HG03575 (cell line): ENCODE results near the gene PXMP2.

Experiments used
- ATAC-seq: cut with Tn5 transposase; IDR thresholded peaks from one replicate; pipeline ENCODE4 v1.9.1; 2021; ENCODE audit not compliant: unreplicated experiment, insufficient number of reproducible peaks, low FRiP score; ENCODE audit errors: extremely low read depth

Gene PXMP2

DNA sequence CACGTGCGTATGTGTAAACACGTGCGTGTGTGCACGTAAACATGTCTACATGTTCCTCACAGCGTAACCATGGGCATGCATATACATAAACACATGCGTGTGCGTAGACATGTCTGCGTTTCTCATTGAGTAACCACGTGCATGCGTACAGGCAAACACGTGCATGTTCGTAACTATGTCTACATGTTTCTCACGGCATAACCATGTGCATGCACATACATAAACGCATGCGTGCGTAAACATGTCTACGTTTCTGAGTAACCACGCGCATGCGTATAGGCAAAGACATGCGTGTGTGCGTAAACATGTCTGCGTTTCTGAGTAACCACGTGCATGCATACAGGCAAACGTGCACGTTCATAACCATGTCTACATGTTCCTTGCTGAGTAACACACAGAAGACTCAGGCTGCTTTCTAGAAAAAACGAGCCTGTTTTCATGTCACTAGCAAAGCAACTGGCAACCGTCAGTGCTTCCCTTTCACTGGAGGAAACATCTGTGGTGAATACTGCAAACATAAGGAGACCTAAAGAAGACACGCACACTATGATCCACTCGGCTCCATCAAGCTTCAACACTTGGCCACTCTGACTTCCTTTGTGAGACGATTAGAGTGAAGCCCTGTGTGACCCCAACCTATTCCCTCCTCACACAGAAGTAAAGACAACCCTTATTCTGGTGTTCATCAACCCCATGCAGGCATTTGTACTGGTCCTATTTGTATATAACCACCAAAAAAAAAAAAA is 29.1 kb upstream of the PXMP2 start:
- no peak for ATAC-seq

DNA sequence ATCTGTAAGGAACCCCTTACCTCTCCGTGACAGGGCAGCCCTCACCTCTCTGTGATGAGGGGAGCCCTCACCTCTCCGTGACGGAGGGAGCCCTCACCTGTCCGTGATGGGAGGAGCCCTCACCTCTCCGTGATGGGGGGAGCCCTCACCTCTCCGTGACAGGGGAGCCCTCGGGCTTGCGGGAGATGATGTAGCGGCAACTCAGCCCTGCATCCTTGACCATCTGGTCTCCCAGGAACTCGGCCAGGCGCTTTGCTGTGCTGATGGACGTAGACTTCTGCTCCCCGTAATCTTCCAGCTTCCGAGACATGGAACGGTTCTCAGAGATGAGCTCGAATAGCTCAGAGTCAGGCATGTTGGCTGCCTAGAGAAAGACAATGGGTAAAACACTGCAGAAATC is 28.2 kb upstream of the PXMP2 start:
- no peak for ATAC-seq

DNA sequence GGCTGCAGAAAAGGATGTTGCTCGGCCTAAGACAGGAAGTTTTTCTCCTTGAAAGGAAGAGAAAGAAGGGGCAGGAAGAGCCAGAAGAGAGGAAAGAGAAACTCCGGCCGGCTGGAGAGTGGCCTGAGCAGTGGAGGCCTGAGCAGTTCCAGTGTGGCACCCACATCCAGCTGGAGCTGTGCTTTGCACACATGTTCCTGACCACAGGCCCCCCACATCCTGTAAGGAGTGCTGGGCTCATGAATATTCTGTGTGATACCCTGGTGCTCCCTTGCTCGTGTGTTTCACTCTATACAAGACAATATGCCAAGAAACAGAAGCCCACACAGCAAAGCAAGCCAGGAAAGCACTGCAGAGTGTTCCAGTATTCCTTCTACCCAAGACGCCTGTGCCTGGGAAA is 27.3 kb upstream of the PXMP2 start:
- ATAC-seq, result no peak

DNA sequence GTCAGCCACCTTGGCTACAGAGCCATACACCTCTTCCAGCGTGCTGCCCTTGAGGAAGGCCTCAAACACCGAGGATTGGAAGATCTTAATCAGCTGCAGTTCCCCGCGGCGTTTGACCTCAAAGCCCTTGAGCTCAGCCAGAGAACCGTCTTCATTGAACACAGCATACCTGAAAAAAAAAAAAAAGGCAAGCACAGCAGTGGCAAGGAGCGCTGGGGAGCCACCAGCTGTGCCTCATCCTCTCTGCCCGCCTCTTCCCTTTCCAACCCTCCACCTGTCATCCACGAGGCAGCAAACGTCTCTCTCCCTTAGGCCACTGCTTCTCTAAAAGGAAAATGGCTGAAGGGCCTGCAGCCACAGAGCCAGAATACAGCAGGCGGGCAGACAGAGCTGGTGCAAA is 26.4 kb upstream of the PXMP2 start:
- ATAC-seq, result no peak

DNA sequence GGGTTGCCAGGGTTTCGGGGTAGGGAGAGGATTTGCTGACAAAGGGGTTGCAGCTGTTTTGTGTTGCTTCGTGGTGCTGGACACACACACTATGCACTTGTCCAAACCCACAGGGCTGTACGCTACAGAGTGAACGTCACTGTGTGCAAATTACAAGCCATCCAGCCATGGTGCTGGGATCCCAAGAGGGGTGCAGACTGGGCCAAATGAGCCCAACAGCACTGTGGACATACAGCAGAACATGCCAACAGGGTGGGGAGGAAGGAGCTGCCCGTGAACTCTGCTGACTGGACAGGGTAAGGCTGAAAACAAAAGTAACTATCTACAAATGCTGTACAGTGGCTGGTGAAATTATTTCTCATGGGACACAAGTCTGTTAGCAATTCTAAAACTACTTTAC is 25.4 kb upstream of the PXMP2 start:
- ATAC-seq, result no peak

DNA sequence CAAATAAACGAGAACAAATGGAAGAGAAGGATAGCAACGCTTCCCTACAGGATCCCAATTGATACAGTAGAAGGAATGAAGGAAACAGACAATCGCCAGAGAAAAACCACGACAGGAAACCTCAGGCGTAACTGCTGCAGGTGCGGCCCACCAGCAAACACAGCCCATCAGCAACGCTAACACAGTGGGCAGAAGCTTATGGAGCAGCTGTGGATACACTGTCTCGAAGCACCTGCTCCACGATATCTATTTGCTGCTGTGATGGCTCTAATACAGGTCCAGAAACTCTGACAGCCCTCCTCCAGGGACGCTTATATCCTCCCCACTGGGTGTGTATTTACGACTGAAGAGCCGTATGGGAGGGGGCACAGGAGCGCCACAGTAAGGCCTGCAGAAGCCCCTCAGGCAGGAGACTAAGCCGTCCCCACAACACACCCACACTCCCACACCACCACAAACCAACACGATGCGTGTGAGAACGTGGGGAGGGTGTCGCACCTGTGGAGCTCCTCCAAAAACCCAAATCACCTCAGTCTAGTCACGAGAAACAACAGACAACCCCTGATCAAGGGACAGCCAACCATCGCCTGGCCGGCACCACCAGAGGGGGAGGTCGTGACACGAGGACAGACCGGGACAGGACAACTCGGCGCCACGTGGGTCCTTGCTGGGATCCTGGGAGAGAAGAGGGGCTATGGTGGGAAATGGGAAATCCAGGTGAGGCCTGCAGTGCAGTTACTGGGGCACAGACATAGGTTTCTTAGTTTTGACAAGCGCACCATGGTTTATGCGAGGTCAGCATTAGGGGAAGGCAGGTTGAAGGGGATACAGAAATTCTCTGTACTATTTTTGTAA is 24.3 kb upstream of the PXMP2 start:
- ATAC-seq, result no peak

DNA sequence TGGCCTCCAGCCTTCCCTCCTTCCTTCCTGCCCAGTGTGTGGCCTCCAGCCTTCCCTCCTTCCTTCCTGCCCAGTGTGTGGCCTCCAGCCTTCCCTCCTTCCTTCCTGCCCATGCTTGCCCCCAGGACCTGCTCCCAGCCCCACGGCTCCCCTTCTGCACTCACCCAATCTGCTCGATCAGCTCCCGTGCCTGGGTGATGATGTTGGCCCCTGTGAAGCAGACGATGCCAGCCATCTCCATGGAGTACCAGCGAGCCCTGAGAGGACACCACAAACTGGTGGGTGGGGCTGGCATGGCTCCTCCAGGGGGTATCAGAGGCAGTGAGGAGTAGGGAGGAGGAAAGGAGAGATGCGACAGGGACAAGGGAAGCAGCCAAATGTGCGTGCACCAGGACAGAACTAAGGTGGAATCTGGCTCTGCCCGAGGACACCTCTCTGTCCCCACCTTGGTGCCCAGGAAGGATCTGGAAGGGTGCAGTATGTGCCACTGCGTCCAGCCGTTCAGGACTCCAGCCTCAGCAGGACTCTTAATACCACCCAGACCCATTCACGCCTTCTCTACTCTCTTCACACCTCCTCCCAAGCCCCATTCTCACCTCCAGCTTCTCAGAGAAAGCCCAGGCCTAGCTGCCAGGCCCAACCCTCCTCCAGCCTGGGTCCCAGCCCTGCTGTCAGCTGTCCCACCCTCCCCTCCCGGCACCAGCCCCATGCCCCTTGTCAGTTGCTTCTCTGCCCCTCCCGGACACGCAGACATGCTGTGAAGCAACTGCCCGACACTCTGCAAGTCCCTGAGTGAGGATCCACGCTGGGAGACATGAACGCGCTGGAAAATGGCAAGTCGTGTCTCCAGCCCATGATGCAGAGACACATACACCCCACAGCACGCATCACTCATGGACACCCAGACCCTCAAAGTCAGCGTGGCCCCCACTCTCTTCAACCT is 22.9 kb upstream of the PXMP2 start:
- ATAC-seq, result no peak

DNA sequence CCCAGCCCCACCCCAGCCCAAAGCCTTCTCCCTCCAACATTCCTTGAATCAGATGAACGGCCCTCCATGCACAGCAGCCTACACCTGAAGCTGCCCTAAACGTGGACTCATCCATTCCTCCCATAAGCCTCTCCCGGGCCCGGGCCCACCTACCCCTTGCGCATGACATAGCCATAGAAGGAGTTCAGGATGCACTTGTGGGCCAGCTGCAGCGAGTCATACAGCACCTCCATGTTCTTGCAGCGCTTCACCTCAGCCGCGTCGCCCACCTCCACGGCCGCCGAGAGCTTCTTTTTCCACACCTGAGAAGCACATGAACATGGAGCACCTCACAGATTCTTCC is 22.3 kb upstream of the PXMP2 start:
- ATAC-seq, result no peak

DNA sequence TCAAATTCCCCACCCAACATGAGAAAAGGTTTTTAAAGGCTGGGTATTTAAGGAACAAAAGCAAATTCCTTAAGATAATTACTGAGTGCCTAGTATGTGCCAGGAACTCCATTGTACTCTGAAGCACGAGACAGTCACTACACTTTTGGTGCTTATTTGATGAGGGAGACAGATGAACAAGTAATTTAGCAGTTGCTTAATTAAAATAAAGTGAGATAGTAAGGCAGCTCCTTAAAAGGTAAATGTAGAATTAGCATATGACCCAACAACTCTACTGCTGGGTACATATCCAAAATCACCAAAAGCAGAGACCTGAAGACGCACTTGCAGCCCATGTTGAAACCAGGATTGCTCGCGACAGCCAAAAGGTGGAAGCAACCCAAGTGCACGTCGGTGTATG is 21.6 kb upstream of the PXMP2 start:
- no peak for ATAC-seq

DNA sequence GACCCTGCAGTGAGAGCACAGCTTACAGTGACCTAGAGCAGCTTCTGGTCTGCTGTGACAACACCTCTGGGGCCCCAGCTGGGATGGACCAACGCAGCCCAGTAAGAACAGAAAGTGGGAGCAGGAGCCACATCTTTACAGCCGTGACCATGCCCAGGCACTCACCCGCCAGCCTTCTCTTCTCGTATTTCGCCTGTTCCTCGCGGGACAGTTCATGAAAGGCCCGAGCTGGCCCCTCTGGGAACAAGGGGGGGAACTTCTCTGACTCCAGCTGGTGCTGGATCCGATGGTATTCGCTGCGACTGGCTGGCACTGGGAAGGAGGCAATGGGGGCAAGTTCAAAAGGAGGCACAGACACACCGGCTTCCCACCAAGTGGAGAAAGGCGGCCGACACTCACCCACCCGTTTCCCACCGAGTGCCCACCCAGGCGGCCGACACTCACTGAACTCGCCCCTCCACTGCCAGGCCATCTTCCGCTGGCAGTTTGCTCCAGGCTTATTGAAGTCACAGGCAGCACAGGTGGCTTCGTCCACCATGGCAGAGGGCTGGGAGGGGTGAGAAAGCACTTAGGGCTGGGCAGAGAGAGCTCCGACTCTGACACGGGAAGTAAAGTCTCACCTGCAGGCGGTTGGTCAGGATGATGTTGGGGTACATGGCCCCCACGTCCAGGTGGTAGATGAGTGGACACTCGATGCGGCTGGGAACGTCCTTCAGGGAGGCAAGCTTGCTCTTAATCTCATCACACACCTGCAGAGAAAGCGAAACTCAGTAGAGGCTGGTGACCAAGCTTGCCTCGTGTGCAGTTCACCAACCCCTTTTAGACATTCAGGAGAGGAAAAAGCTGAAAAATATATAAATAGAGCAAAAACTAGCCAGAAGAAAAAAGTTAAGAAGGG is 18.9 kb upstream of the PXMP2 start:
- ATAC-seq, result no peak

DNA sequence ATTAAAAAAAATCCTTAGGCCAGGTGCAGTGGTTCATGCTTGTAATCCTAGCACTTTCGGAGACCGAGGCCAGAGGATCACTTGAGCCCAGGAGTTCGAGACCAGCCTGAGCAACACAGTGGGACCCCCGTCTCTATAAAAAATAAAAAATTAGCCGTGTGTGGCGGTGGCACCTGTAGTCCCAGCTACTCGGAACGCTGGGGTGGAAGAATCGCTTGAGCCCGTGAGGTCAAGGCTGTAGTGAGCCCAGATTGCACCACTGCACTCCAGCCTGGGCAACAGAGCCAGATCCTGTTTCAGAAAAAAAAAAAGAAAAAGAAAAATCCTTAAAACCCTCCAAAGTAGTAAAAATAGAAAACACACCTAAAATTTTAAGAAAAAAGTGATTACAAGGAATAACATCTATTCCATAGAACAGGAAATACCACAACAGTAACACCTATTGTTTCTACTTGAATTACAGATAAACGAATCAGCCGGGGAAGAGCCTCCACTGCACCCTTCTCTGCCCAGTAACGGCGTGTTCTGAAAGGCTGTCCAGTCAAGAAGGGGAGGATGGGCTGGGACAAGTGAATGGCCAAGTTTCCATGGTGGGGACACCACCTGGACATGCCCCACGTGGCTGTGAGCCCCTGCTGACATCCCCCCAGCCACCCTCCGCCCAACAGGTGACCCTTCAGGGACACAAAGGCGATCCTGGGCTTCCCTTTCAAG is 18.1 kb upstream of the PXMP2 start:
- ATAC-seq, result no peak

DNA sequence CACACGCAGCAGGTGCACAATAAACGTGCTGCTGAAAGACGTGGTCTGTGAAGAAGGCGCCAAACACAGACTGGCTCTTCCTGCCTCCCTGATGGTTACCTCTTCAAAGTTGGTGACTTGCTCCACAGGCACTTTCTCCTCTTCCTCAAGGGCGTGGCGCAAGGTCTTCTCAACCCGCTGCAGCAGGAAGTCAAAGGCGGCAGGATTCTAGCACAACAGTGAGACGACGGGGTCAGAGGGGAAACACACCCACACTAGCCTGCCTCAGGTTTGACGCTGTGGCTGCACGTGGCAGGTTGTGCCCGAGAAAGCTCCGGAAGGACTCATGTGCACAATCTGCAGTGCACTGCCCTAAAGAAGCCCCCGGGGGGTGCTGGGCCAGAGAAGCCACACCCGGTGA is 15.3 kb upstream of the PXMP2 start:
- no peak for ATAC-seq

DNA sequence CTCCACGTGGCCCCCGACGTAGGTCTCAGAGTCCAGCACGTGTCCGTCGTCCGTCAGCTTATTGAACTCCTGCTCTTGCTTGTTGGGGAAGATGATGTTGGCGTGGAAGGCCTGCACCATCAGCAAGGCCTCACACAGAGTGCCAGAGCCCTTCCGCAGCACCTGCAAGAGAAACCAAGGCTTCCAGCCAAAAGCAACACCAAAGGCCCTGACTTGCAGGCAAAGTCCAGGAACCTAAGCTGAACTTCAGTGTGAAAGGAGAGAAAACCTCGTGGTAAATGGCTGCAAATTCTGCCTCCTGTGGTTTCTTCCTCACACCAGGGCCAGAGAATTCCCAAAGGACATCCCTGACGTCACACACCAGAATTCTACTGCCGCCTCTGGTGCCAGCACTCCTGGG is 14.7 kb upstream of the PXMP2 start:
- ATAC-seq, result no peak

DNA sequence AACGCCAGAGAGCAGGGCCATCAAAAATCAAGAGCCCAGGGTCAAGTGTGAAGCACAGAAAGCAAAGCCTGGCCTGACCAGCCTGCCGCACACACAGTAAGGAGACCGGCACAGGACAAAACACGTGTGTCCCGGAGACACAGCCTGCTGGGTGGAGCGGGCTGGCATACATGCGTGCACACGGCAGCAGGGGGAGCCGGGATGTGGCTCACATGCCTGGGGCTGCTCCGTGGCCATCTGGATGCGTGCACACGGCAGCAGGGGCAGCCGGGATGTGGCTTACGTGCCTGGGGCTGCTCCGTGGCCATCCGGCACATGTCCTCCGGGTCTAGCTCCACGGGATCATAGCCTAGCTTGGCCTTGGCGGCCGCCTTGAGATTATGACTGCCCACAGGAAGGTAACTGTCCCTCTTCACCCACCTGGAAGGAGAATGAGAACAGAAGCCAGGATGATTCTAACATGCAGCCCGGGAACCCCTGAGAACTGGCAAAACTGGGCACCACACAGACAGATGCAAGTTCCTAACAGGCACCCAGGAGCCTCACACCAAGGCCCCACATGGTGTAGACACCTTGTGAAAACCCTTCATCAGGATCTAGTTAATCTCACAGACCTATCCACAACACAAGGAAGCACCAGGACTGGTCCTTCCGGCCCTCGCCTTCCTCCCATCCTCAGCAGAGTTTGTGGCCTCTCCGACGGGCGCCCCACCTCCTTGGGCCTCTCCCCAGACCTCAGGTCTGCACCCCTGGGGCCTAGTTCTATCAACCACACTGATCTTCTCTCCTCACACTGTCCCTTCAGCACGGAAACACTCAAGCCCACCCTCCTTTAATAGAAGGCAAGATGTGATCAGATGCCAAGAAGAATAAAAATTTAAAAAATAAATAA is 13.9 kb upstream of the PXMP2 start:
- ATAC-seq, result no peak

DNA sequence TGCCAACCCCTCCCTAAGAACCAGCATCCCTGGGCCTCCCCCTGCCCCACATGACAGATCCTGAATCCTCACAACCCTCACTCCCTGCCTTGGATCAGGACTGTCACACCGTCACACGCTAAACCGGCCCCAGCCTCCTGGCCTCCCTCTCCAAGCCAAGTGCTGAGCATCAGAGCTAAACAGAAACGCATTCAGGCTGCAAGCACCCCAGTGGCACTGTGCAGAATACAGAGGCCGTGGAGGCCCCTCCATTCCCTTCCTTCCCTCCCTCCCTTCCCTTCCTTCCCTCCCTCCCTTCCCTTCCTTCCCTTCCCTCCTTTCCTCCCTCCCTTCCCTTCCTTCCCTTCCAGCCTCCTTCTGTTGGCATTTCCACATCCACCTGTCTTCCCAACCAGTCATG is 12.8 kb upstream of the PXMP2 start:
- no peak for ATAC-seq

DNA sequence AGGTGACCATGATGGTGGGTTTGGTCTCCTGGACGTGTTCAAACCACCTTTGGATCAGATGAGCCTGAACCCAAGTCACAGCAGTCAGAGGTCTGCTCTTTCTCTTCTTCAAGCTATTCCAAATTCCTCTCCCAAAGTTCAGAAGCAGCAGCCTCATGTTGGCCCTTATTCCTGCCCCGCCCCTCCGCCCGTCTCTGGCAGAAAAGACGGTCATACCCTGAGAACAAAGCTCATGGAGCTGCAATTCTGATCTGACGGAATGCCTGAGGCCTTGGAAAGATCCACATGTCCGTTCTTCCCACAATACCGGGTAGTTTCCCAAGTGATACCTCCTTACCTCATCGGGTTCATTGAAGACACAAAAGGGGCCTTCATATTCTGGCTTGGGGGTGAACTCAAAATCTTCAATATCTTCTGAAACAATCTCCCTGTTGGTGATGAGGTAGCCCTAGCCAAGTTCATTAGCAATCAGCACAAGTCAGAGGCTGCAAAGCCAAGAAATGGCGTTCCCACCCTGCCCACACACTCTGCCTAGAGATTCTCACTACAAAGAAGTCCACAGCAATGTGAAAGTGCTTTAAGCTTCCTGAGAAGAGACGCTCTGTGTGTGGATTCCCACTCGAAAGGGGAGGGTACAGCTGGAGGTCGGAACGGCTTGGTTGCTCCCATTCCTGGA is 11.5 kb upstream of the PXMP2 start:
- no peak for ATAC-seq

DNA sequence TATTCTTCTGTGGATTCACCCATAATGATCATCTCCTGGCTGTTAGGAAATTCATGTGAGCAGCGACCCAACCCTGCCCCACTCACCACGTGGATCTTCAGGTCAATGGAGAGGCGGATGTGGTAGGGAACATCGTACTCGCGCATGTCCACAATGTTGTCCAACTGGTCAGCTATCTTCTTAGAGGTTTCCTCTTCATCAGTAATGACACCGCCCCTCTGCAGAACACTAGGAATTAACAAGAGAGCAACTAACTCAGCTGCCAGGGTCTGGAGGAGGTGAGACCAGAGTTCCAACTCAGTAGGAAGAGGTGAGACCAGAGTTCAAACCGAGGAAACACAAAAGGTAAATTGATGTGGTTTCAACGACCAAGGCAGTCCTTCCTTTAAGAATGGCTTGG is 9.9 kb upstream of the PXMP2 start:
- no peak for ATAC-seq
